HG03175 (cell line): ENCODE results near the gene LRRFIP1.
"Not testable (repeated sequence)": the region's sequence is repeated elsewhere in the genome, so short reads cannot be mapped to it uniquely, and the experiment has no call there.

ENCODE experiments used
- ATAC-seq: cut with Tn5 transposase; IDR thresholded peaks from one replicate; pipeline ENCODE4 v1.9.1; 2021; ENCODE audit warnings: mild to moderate bottlenecking, moderate library complexity; ENCODE audit not compliant: unreplicated experiment

The LRRFIP1 gene

GRCh38 chr2:237763812-237764211, 136.4 kb downstream of the LRRFIP1 start:
- ATAC-seq, result no peak

GRCh38 chr2:237765122-237765521, 137.7 kb downstream of the LRRFIP1 start:
- not testable (repeated sequence) for ATAC-seq

GRCh38 chr2:237765875-237766274, 138.5 kb downstream of the LRRFIP1 start:
- no peak for ATAC-seq

GRCh38 chr2:237766340-237766739, 139.0 kb downstream of the LRRFIP1 start:
- ATAC-seq, result no peak

GRCh38 chr2:237772513-237772912, 145.1 kb downstream of the LRRFIP1 start:
- ATAC-seq, result no peak

GRCh38 chr2:237773826-237774225, 146.4 kb downstream of the LRRFIP1 start:
- ATAC-seq, result no peak

- no peak for ATAC-seq
These were observed 147.6 kb downstream of the LRRFIP1 start for GRCh38 chr2:237774811-237775553.

GRCh38 chr2:237779521-237779920, 152.1 kb downstream of the LRRFIP1 start:
- no peak for ATAC-seq

GRCh38 chr2:237782181-237782580, 154.8 kb downstream of the LRRFIP1 start:
- no peak for ATAC-seq

- ATAC-seq, result not testable (repeated sequence)
These were observed 156.3 kb downstream of the LRRFIP1 start for GRCh38 chr2:237783678-237784077.

- no peak for ATAC-seq
These were observed 159.5 kb downstream of the LRRFIP1 start for GRCh38 chr2:237786936-237787335.

GRCh38 chr2:237790353-237790752, 163.0 kb downstream of the LRRFIP1 start:
- ATAC-seq, result no peak

- no peak for ATAC-seq
These were observed 164.8 kb downstream of the LRRFIP1 start for GRCh38 chr2:237791977-237792727.

GRCh38 chr2:237797253-237797652, 169.9 kb downstream of the LRRFIP1 start:
- ATAC-seq, result no peak

- no peak for ATAC-seq
These were observed 171.1 kb downstream of the LRRFIP1 start, which contains the start of gene RBM44 for GRCh38 chr2:237798236-237799059. TSS of gene RBM44 (plus strand) at chr2:237798779. CDS start at chr2:237813610, 14,831 bp downstream.

- ATAC-seq, result no peak
These were observed 171.7 kb downstream of the LRRFIP1 start for GRCh38 chr2:237799060-237799428.

GRCh38 chr2:237801466-237801865, 174.1 kb downstream of the LRRFIP1 start:
- ATAC-seq, result no peak

GRCh38 chr2:237806334-237806733, 178.9 kb downstream of the LRRFIP1 start:
- ATAC-seq, result no peak

GRCh38 chr2:237815637-237816036, 188.2 kb downstream of the LRRFIP1 start:
- no peak for ATAC-seq

GRCh38 chr2:237816531-237816930, 189.1 kb downstream of the LRRFIP1 start:
- ATAC-seq, result no peak

GRCh38 chr2:237818066-237818473, 190.7 kb downstream of the LRRFIP1 start:
- no peak for ATAC-seq
